Activated naive CD4-positive, alpha-beta T cell treated with anti-CD3 and anti-CD28 coated beads for 36 hours (primary cell): ENCODE measurements around the gene SPC24. TPM values are rescaled to one million over a fixed set of nuclear protein-coding genes. Genes with fewer than 3 reads are reported as not detected.
"Not testable (repeated sequence)": the region's sequence is repeated elsewhere in the genome, so short reads cannot be mapped to it uniquely, and the experiment has no call there.

Experiments used
- CTCF ChIA-PET: fragments of 350-600 bp; sonication (Branson Sonifier 250); formaldehyde crosslinking; loops from one replicate; lab custom pipeline; 2021; ENCODE audit warnings: antibody characterized with exemption; lab: Charles Lee
- DNase-seq: peaks from one replicate; pipeline ENCODE4 v3.0.0-alpha.2; 2020
- H3K27ac Mint-ChIP-seq: one replicate; pipeline ENCODE4 v1.8.0; 2021; ENCODE audit warnings: mild to moderate bottlenecking, mixed read lengths
- H3K27me3 Mint-ChIP-seq: one replicate; pipeline ENCODE4 v1.8.0; 2021; ENCODE audit warnings: low read depth, mixed read lengths
- H3K36me3 Mint-ChIP-seq: one replicate; pipeline ENCODE4 v1.8.0; 2021; ENCODE audit warnings: low read depth, mixed read lengths
- H3K4me1 Mint-ChIP-seq: one replicate; pipeline ENCODE4 v1.8.0; 2021; ENCODE audit warnings: low read depth, mixed read lengths
- H3K4me3 Mint-ChIP-seq: one replicate; pipeline ENCODE4 v1.8.0; 2021; ENCODE audit warnings: mild to moderate bottlenecking, moderate library complexity, mixed read lengths
- H3K9me3 Mint-ChIP-seq: one replicate; pipeline ENCODE4 v1.8.0; 2021; ENCODE audit warnings: mixed read lengths
- intact Hi-C: fragments of 100-400 bp; cut with micrococcal nuclease; formaldehyde crosslinking; loops from one replicate; pipeline ENCODE4 v1.15.1; 2023
- total RNA-seq, 2 experiments: library from RNA; stranded (reverse); gene quantifications; one replicate each; pipeline ENCODE4 v1.2.3, GENCODE V29; 2021

The SPC24 gene
- total RNA-seq, 2 experiments from 2014 or later = 94.7 to 102 TPM

DNA sequence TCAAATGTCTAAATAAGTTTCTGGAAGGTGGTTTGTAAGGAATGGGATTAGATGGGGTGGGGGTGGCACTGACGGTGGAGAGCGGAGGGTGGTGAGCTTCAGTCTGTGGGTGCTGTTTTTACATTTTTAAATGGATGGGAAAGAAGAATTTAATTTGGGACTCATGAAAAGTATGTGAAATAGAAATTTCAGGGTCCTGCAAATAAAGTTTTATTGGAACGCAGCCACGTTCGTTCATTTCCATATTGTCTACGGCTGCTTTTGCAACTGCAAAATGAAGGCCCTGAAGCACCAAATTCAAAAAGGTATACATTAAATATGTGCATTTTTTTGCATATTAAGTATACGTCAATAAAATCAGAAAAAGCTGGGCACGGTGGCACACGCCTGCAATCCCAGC is 31.9 kb upstream of the SPC24 start:
- Mint-ChIP-seq H3K27me3 (no peaks in the 10 kb centered on the region), H3K9me3 (no peaks in the 10 kb centered on the region)
- CTCF ChIA-PET = no interaction called here

DNA sequence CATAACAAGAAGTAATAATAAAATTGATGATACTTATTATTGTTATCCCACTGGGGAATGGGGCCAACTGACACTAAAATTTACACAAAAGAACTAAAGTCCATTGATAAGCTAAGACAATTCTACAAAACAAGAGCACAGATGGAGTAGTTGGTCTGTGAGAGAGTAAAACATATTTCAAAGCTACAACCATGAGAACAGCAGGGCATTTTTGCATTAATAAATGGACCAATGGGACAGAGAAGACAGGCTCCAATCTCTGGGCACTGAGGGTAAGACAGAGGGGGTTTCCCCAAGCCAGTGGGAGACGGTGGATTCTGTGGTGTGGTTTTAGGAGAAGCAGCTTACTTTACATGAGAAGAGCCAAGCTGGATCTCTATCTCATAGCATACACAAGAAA is 27.4 kb upstream of the SPC24 start:
- H3K4me3 Mint-ChIP-seq = no peak overlapping the region
- H3K27me3 Mint-ChIP-seq = no peaks in the 10 kb centered on the region
- DNase-seq = no peak
- intact Hi-C loops = no loop called here
- no peaks in the 10 kb centered on the region for H3K36me3 Mint-ChIP-seq
- CTCF ChIA-PET = interaction anchor here (0.5 kb wide), 1 partner anchor 37 kb away, joined by 3 read pairs; no protein-coding TSS in a partner anchor
- no peak overlapping the region for H3K27ac Mint-ChIP-seq
- no peaks in the 10 kb centered on the region for H3K9me3 Mint-ChIP-seq
- no peaks in the 10 kb centered on the region for H3K4me1 Mint-ChIP-seq

More for the DNA sequence above, 31.9 kb upstream of the SPC24 start:
- DNase-seq = no peak
- Mint-ChIP-seq H3K27ac (no peak overlapping the region), H3K36me3 (no peaks in the 10 kb centered on the region), H3K4me1 (no peaks in the 10 kb centered on the region), H3K4me3 (no peak overlapping the region)
- intact Hi-C loops = no loop called here

DNA sequence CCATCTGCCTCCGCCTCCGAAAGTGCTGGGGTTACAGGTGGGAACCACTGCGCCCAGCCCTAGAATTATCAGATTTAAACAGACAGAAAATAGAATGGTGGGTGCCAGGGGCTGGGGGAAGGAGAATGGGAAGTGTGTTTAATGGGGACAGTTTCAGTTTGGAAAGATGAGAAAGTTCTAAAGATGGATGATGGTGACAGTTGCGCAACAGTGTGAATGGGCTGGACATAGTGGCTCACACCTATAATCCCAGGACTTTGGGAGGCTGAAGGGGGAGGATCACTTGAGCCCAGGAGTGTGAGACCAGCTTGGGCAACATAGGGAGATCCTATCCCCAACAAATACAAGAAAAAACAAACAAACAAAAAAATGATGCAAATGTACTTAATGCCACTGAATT is 25.9 kb upstream of the SPC24 start:
- Mint-ChIP-seq H3K9me3 (no peaks in the 10 kb centered on the region), H3K27ac (no peak overlapping the region), H3K4me1 (no peaks in the 10 kb centered on the region), H3K4me3 (no peak overlapping the region), H3K36me3 (no peaks in the 10 kb centered on the region), H3K27me3 (no peaks in the 10 kb centered on the region)
- CTCF ChIA-PET = no interaction called here
- no peak for DNase-seq
- intact Hi-C loops = no loop called here

DNA sequence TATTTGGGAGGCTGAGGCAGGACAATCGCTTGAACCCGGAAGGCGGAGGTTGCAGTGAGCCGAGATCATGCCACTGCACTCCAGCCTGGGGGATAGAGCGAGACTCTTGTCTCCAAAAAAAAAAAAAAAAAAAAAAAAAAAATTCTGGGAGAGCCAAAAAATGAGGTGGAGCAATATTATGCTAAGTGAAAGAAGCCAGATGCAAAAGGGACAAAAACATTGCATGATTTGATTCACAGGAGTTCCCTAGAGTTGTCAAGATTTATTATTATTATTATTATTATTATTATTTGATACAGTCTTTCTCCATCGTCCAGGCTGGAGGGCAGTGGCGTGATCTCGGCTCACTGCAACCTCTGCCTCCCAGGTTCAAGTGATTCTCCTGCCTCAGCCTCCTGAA is 25.4 kb upstream of the SPC24 start:
- H3K36me3 Mint-ChIP-seq, H3K27me3 Mint-ChIP-seq, CTCF ChIA-PET, H3K9me3 Mint-ChIP-seq, H3K4me1 Mint-ChIP-seq, H3K4me3 Mint-ChIP-seq, DNase-seq, intact Hi-C loops, H3K27ac Mint-ChIP-seq: not testable (repeated sequence)

DNA sequence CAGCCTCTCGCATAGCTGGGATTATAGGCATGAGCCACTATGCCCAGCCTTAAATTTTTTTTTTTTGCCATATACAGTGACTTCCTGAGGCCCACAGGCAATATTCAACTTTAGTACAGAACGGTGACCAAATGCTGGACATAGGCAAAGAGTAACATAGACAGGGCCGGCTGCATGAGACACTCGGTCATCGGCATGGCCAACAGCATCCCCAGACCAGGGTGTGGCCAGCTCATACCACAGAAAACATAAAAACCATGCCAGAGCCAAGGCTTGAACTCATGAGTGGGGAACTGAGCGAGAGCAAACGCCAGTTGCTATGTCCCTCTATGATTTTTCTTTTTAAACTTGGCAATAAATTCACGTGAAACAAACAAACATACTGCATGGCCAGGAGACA is 24.8 kb upstream of the SPC24 start:
- no peak overlapping the region for H3K4me3 Mint-ChIP-seq

DNA sequence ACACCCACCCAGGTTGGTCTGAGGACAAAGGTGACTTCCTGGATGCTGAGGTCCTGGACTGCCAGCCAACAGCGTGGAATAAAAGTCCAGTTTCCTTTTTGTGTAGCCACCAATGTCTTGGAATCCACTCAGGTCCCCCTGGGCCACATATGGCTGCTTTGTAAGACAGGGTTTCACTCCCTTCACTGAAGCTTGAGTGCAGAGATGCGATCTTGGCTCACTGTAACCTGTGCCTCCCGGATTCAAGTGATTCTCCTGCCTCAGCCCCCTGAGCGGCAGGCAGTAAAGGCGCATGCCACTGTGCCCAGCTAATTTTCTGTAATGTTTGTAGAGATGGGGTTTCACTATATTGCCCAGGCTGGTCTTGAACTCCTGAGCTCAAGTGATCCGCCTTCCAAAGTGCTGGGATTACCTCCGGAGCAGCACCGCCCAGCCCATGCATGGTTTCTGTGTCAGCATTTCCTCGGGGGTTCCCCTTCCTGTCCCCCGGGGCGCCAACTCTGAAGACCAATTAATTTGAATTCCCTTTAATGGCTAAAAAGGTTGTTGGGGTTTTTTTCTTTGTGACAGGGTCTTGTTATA is 24.2 kb upstream of the SPC24 start:
- intact Hi-C loops = no loop called here
- H3K27ac Mint-ChIP-seq = no peak overlapping the region
- no peaks in the 10 kb centered on the region for H3K9me3 Mint-ChIP-seq
- H3K27me3 Mint-ChIP-seq = no peaks in the 10 kb centered on the region
- CTCF ChIA-PET = no interaction called here
- peak; percentile 34 for DNase-seq
- H3K4me1 Mint-ChIP-seq = no peaks in the 10 kb centered on the region
- no peaks in the 10 kb centered on the region for H3K36me3 Mint-ChIP-seq
- H3K4me3 Mint-ChIP-seq = no peak overlapping the region

More for the DNA sequence above, 24.8 kb upstream of the SPC24 start:
- Mint-ChIP-seq H3K36me3 (no peaks in the 10 kb centered on the region), H3K27ac (no peak overlapping the region), H3K27me3 (no peaks in the 10 kb centered on the region), H3K9me3 (no peaks in the 10 kb centered on the region), H3K4me1 (no peaks in the 10 kb centered on the region)
- no peak for DNase-seq
- intact Hi-C loops = no loop called here
- CTCF ChIA-PET = no interaction called here

DNA sequence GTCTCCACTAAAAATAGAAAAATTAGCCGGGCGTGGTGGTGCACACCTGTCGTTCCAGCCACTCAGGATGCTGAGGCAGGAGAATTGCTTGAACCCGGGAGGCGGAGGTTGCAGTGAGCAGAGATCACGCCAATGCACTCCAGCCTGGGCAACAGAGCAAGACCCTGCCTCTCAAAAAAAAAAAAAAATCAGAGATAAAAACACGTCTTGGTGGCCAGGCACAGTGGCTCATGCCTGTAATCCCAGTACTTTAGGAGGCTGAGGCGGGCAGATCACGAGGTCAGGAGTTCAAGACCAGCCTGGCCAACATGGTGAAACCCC is 23.5 kb upstream of the SPC24 start:
- intact Hi-C loops, H3K9me3 Mint-ChIP-seq, DNase-seq, H3K4me1 Mint-ChIP-seq, H3K4me3 Mint-ChIP-seq, H3K27me3 Mint-ChIP-seq, CTCF ChIA-PET, H3K36me3 Mint-ChIP-seq, H3K27ac Mint-ChIP-seq: not testable (repeated sequence)

DNA sequence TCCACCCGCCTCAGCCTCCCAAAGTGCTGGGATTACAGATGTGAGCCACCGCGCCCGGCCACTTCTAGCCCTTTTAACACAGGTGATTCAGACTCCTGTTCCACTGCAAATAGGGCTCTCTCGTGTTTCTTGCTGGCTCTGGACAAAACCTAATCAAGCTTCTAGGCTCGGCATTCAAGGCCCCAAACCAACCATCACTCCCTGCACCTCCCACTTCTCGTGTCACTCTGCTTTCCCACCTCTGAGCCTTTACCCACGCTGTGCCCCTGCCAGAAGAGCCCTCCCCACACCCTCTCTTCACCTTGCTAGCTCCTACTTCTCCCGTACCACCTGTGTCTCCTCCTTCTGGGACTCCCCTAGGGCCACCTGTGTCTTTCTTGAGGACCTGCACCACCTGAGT is 22.0 kb upstream of the SPC24 start:
- Mint-ChIP-seq H3K4me1 (no peaks in the 10 kb centered on the region), H3K9me3 (no peaks in the 10 kb centered on the region), H3K27ac (no peak overlapping the region), H3K36me3 (no peaks in the 10 kb centered on the region), H3K4me3 (no peak overlapping the region), H3K27me3 (no peaks in the 10 kb centered on the region)
- CTCF ChIA-PET = interaction anchor here (1.2 kb wide), 1 partner anchor 26 kb away, joined by 5 read pairs; no protein-coding TSS in a partner anchor
- no peak for DNase-seq
- intact Hi-C loops = no loop called here

DNA sequence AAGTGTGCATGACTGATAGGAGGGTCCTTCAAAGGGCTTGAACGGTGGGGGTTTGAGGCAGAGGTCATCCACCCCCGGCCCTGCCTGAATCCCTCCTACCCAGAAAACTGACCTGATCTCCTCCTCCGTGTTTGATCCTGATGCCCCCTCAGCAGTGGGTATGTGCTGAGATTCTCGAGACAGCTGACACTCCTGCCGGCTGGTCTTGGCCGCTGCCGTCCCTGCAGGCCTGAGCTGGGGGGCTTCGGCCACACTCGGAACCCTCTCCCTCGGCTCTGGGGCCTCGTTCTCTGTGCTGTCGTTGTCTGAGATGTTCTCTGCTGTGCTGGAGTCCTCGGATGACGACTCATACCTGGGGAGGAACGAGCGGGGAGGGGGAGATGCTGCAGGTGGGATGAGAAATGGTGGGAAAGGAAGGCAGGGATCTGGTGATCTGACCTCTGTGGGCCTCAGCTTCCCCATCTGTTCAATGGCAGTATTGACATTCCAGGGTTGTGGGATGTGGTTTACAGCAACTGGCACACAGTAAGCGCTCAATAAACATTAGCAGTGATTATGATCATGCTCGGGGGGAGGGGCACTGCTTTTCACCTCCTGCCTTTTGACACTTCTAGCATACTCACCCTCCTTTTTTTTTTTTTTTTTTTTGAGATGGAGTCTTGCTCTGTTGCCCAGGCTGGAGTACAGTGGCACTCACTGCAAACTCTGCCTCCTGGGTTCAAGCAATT is 21.0 kb upstream of the SPC24 start:
- Mint-ChIP-seq H3K9me3 (no peaks in the 10 kb centered on the region), H3K36me3 (no peaks in the 10 kb centered on the region), H3K4me3 (no peak overlapping the region), H3K27me3 (no peaks in the 10 kb centered on the region), H3K27ac (no peak overlapping the region), H3K4me1 (no peaks in the 10 kb centered on the region)
- no peak for DNase-seq
- CTCF ChIA-PET = no interaction called here
- intact Hi-C loops = no loop called here

DNA sequence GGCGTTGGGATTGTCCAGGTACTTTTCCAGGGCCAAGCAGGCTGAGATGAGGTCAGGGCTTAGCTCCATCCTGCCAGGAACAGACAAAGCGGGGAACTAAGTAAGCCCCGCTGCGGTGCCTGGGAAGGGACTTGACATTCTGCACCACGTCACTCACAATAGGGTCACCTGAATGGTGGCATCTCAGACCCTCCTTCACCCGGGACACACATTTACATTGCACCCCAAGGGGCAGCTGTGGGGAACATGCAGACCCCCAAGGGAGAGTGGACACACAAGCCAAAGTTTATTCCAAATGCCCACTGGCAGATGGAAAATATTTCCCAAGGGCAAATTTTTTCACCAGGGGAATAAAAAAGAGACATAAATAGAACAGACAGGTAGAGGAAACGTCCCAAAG is 20.3 kb upstream of the SPC24 start:
- no peak for DNase-seq
- CTCF ChIA-PET = no interaction called here
- H3K4me1 Mint-ChIP-seq = no peaks in the 10 kb centered on the region
- H3K9me3 Mint-ChIP-seq = no peaks in the 10 kb centered on the region
- H3K27ac Mint-ChIP-seq = no peak overlapping the region
- H3K36me3 Mint-ChIP-seq = no peaks in the 10 kb centered on the region
- H3K27me3 Mint-ChIP-seq = no peaks in the 10 kb centered on the region
- intact Hi-C loops = no loop called here
- no peak overlapping the region for H3K4me3 Mint-ChIP-seq

DNA sequence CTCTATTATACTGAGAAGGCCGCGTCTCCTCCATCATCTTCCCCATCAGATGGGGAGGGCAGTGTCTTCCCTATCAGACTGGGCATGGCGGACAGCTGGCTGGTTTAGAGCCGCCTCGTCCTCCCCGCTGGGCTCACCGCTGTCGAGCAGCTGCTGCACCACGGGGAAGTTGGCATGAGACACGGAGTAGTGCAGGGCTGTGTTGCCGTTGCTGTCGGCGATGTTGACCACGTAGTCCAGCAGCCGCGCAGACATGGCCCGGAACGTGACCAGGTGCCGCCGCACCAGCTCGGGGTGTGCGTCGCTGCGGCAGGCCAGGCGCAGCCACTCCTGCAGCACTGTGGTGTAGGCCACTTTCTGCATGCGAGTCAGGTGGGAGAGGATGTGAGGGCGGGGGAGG is 18.8 kb upstream of the SPC24 start:
- CTCF ChIA-PET = interaction anchor here (0.5 kb wide), 1 partner anchor 114 kb away, joined by 4 read pairs; no protein-coding TSS in a partner anchor
- no peak overlapping the region for H3K27ac Mint-ChIP-seq
- intact Hi-C loops = no loop called here
- H3K27me3 Mint-ChIP-seq = no peaks in the 10 kb centered on the region
- no peak overlapping the region for H3K4me3 Mint-ChIP-seq
- no peak for DNase-seq
- H3K9me3 Mint-ChIP-seq = no peaks in the 10 kb centered on the region
- H3K36me3 Mint-ChIP-seq = no peaks in the 10 kb centered on the region
- no peaks in the 10 kb centered on the region for H3K4me1 Mint-ChIP-seq

DNA sequence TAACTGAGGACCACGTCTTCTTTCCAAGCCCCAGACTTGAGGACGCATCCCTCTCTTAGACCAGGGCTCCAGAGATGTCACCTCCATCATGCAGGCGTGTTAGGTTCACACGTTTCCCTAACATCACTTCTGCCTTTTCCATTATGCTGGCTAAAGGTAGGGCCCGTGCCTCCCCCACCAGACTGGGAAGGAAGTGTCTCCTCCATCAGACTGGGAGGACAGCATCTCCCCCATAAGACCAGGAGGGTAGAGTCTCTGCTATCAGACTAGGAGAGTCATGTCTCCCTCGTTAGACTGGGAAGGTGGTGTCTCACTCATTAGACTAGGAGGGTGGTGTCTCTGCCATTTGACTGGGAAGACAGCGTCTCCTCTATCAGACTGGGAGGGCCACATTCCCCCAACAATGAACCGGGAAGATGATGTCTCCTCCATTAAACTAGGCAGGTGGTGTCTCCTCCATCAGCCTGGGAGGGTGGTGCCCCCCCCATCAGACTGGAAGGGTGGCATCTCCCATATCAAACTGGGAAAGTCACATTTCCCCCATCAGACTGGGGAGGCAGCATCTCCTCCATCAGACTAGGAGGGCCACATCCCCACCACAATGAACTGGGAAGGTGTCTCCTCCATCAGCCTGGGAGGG is 18.1 kb upstream of the SPC24 start:
- H3K4me3 Mint-ChIP-seq = no peak overlapping the region
- no peaks in the 10 kb centered on the region for H3K36me3 Mint-ChIP-seq
- no peak overlapping the region for H3K27ac Mint-ChIP-seq

DNA sequence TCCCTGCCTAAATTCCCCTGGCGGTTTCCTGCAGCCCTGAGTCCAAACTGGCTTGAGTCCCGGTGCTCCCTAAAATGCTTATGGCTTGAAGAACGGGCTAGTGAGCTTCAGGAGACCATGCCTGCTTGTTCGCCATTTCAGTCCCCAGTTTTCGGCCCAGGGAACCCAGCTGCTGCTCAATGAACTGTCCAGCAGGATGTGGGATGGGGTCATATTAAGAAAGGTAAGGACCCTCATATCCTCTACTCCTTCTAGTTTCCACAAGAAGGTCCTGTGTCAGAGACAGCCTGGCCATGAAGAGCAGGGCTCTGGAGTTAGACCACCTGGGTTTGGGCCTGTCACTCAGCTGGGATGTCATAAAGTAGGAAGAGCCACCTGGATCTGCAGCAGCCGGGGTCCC is 17.0 kb upstream of the SPC24 start:
- H3K27ac Mint-ChIP-seq = no peak overlapping the region
- no peaks in the 10 kb centered on the region for H3K27me3 Mint-ChIP-seq
- H3K9me3 Mint-ChIP-seq = no peaks in the 10 kb centered on the region
- H3K4me3 Mint-ChIP-seq = no peak overlapping the region
- DNase-seq = no peak
- intact Hi-C loops = no loop called here
- H3K4me1 Mint-ChIP-seq = no peaks in the 10 kb centered on the region
- CTCF ChIA-PET = no interaction called here
- no peaks in the 10 kb centered on the region for H3K36me3 Mint-ChIP-seq

More for the DNA sequence above, 18.1 kb upstream of the SPC24 start:
- intact Hi-C loops = no loop called here
- CTCF ChIA-PET = no interaction called here
- H3K4me1 Mint-ChIP-seq = no peaks in the 10 kb centered on the region
- no peak for DNase-seq
- no peaks in the 10 kb centered on the region for H3K27me3 Mint-ChIP-seq
- no peaks in the 10 kb centered on the region for H3K9me3 Mint-ChIP-seq
